IMR-90 (cell line): ENCODE data around the gene ERV3-1.
"Not testable (repeated sequence)": the region's sequence is repeated elsewhere in the genome, so short reads cannot be mapped to it uniquely, and the experiment has no call there.

Experiments used
- NFE2L2 ChIP-seq: fragments of 150-350 bp; IDR thresholded peaks from 2 replicates; pipeline ENCODE4 v1.6.1; 2016; ENCODE audit warnings: low read depth, mild to moderate bottlenecking, low read length
- TF ChIP-seq, protein P1 (sequence below): conservative IDR thresholded peaks from 2 replicates; pipeline ENCODE4 v1.5.1; 2012; ENCODE audit warnings: mild to moderate bottlenecking, low read depth, low read length, improper control_type of control experiment

DNA sequence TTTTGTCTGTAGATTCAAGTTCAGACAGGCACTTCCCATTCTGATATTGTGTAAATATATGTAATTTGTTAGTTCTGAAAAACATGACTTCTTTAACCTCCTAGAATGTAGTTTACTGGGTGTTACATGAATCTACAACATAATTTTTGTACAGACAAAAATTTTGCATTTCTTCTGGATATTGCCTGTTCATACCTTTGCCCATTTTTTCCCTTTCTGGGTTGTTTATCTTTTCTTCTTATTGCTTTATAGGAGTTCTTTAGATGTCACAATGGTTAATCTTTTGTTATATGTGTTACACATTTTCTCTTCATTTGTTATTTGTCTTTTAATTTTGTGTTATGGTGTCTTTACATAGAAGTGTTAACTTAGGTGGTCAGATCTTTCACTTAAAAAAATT is 44.7 kb upstream of the ERV3-1 start:
- not testable (repeated sequence) for TF ChIP-seq NFE2L2
- TF ChIP-seq, protein P1, sequence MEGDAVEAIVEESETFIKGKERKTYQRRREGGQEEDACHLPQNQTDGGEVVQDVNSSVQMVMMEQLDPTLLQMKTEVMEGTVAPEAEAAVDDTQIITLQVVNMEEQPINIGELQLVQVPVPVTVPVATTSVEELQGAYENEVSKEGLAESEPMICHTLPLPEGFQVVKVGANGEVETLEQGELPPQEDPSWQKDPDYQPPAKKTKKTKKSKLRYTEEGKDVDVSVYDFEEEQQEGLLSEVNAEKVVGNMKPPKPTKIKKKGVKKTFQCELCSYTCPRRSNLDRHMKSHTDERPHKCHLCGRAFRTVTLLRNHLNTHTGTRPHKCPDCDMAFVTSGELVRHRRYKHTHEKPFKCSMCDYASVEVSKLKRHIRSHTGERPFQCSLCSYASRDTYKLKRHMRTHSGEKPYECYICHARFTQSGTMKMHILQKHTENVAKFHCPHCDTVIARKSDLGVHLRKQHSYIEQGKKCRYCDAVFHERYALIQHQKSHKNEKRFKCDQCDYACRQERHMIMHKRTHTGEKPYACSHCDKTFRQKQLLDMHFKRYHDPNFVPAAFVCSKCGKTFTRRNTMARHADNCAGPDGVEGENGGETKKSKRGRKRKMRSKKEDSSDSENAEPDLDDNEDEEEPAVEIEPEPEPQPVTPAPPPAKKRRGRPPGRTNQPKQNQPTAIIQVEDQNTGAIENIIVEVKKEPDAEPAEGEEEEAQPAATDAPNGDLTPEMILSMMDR: not testable (repeated sequence)
